Keratinocyte (primary cell): ENCODE data around the gene CRLF3. TPM values are rescaled to one million over a fixed set of nuclear protein-coding genes. Genes with fewer than 3 reads are reported as not detected.
"Not testable (repeated sequence)": the region's sequence is repeated elsewhere in the genome, so short reads cannot be mapped to it uniquely, and the experiment has no call there.

Experiments
- DNase-seq: peaks from one replicate; pipeline ENCODE4 v3.0.0-alpha.2; 2011; ENCODE audit warnings: low read depth, missing footprints, low spot score
- FAIRE-seq: peaks from 2 replicates; lab custom pipeline; 2011; peaks lifted over from hg19 to GRCh38; lab: Jason Lieb, UNC
- H2AFZ ChIP-seq: 2 replicates; pipeline ENCODE4 v1.6.0; 2012; ENCODE audit warnings: low read length, control low read depth, inconsistent platforms; ENCODE audit not compliant: control insufficient read depth
- H3K27ac ChIP-seq: 2 replicates; pipeline ENCODE4 v1.5.1; 2011; ENCODE audit warnings: low read length; ENCODE audit not compliant: control insufficient read depth, insufficient read depth
- H3K27me3 ChIP-seq: 3 replicates; pipeline ENCODE4 v1.6.0; 2011; ENCODE audit warnings: low read length; ENCODE audit not compliant: control insufficient read depth, insufficient read depth; ENCODE audit errors: extremely low read depth
- H3K36me3 ChIP-seq, 2 experiments: 2 replicates in 1 of 2; 3 replicates in 1 of 2; pipeline ENCODE4 v1.5.1; 2011; ENCODE audit warnings: low read length in 2 of 2, mild to moderate bottlenecking in 1 of 2; ENCODE audit not compliant: control insufficient read depth in 2 of 2, insufficient read depth in 2 of 2; ENCODE audit errors: extremely low read depth in 1 of 2
- H3K4me1 ChIP-seq: 3 replicates; pipeline ENCODE4 v1.5.1; 2011; ENCODE audit warnings: low read length; ENCODE audit not compliant: control insufficient read depth, insufficient read depth; ENCODE audit errors: extremely low read depth
- H3K4me2 ChIP-seq: 3 replicates; pipeline ENCODE4 v1.6.0; 2011; ENCODE audit warnings: low read depth, low read length; ENCODE audit not compliant: control insufficient read depth, insufficient read depth; ENCODE audit errors: extremely low read depth
- H3K4me3 ChIP-seq, 3 experiments: fragments of 200-600 bp in 1 of 3; sonication (generic) in 1 of 3; 2 replicates in 2 of 3; 3 replicates in 1 of 3; pipeline ENCODE4 v1.5.1; 2011 to 2016; ENCODE audit warnings: low read length in 3 of 3, mild to moderate bottlenecking in 3 of 3, control low read depth in 2 of 3, inconsistent platforms in 1 of 3, low read depth in 1 of 3, mixed read lengths in 1 of 3, mixed run types in 1 of 3, moderate library complexity in 1 of 3; ENCODE audit not compliant: control insufficient read depth in 2 of 3, insufficient read depth in 2 of 3; ENCODE audit errors: extremely low read depth in 1 of 3
- H3K79me2 ChIP-seq: 2 replicates; pipeline ENCODE4 v1.6.0; 2012; ENCODE audit warnings: low read length; ENCODE audit not compliant: control insufficient read depth, insufficient read depth
- H3K9ac ChIP-seq: 3 replicates; pipeline ENCODE4 v1.6.0; 2011; ENCODE audit warnings: low read length; ENCODE audit not compliant: control insufficient read depth, insufficient read depth; ENCODE audit errors: extremely low read depth
- H3K9me1 ChIP-seq: 3 replicates; pipeline ENCODE4 v1.6.0; 2011; ENCODE audit warnings: low read length; ENCODE audit not compliant: control insufficient read depth, insufficient read depth; ENCODE audit errors: extremely low read depth
- H3K9me3 ChIP-seq: 2 replicates; pipeline ENCODE4 v1.5.1; 2012; ENCODE audit warnings: low read depth, low read length; ENCODE audit not compliant: control insufficient read depth
- H4K20me1 ChIP-seq: 3 replicates; pipeline ENCODE4 v1.6.0; 2011; ENCODE audit warnings: low read length; ENCODE audit not compliant: control insufficient read depth, insufficient read depth; ENCODE audit errors: extremely low read depth
- CTCF ChIP-seq, 3 experiments: IDR thresholded peaks in 1 of 3; conservative IDR thresholded peaks in 1 of 3; optimal IDR thresholded peaks in 1 of 3; 2 replicates in 2 of 3; 3 replicates in 1 of 3; pipeline versions ENCODE3 to v1.5.1; 2011; ENCODE audit warnings: low read length in 3 of 3, mild to moderate bottlenecking in 3 of 3, moderate library complexity in 2 of 3, control low read depth in 1 of 3, inconsistent platforms in 1 of 3; ENCODE audit not compliant: insufficient read depth in 2 of 3; ENCODE audit errors: extremely low read depth in 1 of 3
- EZH2 ChIP-seq: IDR thresholded peaks from one replicate; pipeline ENCODE4 v1.6.1; 2012; ENCODE audit warnings: inconsistent platforms, mild to moderate bottlenecking, low read length, moderate library complexity
- dilution Hi-C: fragments of 300-500 bp; cut with MboI; formaldehyde crosslinking; loops from one replicate; pipeline ENCODE4 v1.7.0; 2020; ENCODE audit warnings: low sequenced_read_pairs; ENCODE audit not compliant: extremely low pct_ligation_motif_present
- polyA plus RNA-seq, 5 experiments: library from polyadenylated mRNA; depleted of rRNA in 3 of 5; stranded (reverse) in 3 of 5; stranded (forward) in 1 of 5; unstranded in 1 of 5; fragments of >200 nt; gene quantifications; 1 replicate in 1 of 5; 2 replicates in 3 of 5; 3 replicates in 1 of 5; pipeline versions ENCODE4 v1.2.1 to v1.2.3, GENCODE V29; 2011 to 2012; ENCODE audit warnings: missing spikeins in 2 of 5, low read depth in 1 of 5, low replicate concordance in 1 of 5

CRLF3 gene
- polyA plus RNA-seq, 1 donor (not counting 4 experiments of a cell fraction or from before 2014, with no cell fraction given) = 22.4 TPM

- Histone ChIP-seq H3K9ac (peak overlapping the region; percentile 92), H4K20me1 (no peaks in the 10 kb centered on the region), H3K36me3 (no peaks in the 10 kb centered on the region), H3K4me2 (peak overlapping the region; percentile 72), H3K79me2 (peaks cover 60% of the 10 kb centered on the region), H3K9me1 (peaks cover 4% of the 10 kb centered on the region), H3K9me3 (no peaks in the 10 kb centered on the region), H3K4me3 (peak overlapping the region; percentile 97 to 100 (median 97)), H3K4me1 (peaks cover 27% of the 10 kb centered on the region), H2AFZ (no peak overlapping the region), H3K27ac (peak overlapping the region; percentile 82), H3K27me3 (no peaks in the 10 kb centered on the region)
- FAIRE-seq (no peak), DNase-seq (no peak)
- dilution Hi-C loops = no loop called here
- TF ChIP-seq EZH2 (no peak), CTCF (optimal IDR thresholded peaks at IDR 0.05 in 1 of 3, IDR thresholded peaks at IDR 0.05 in 1 of 3, conservative IDR thresholded peaks at IDR 0.05 in 1 of 3; ENCODE audit: extremely low read depth in 1 of 3, insufficient read depth in 2 of 3, low read length in 3 of 3) (no peak)
Observed at GRCh38 chr17:30823421-30823820, 1.1 kb downstream of the CRLF3 start.

GRCh38 chr17:30822919-30823318, 1.6 kb downstream of the CRLF3 start:
- H3K9me1 ChIP-seq, H3K27me3 ChIP-seq, H2AFZ ChIP-seq, FAIRE-seq, H3K9ac ChIP-seq, dilution Hi-C loops, H3K9me3 ChIP-seq, H4K20me1 ChIP-seq, H3K36me3 ChIP-seq, H3K27ac ChIP-seq, DNase-seq: not testable (repeated sequence)
- H3K4me2 ChIP-seq = peak overlapping the region; percentile 72
- peaks cover 27% of the 10 kb centered on the region for H3K4me1 ChIP-seq
- H3K4me3 ChIP-seq = peak overlapping the region in 1 of 3 experiments; percentile 97
- H3K79me2 ChIP-seq = peaks cover 63% of the 10 kb centered on the region
